Measurements from ENCODE around the gene BARX2. TPM values are rescaled to one million over a fixed set of nuclear protein-coding genes. Genes with fewer than 3 reads are reported as not detected.

The BARX2 gene
- polyA plus RNA-seq, 1 of the 3 experiments (the other 2 are of a cell fraction) = not detected

- TF ChIP-seq, protein P1, sequence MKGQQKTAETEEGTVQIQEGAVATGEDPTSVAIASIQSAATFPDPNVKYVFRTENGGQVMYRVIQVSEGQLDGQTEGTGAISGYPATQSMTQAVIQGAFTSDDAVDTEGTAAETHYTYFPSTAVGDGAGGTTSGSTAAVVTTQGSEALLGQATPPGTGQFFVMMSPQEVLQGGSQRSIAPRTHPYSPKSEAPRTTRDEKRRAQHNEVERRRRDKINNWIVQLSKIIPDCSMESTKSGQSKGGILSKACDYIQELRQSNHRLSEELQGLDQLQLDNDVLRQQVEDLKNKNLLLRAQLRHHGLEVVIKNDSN (IDR thresholded peaks at IDR 0.05; ENCODE audit: borderline replicate concordance, low read depth) = no peak
- TF ChIP-seq GATA2 (CRISPR knock-in tag; IDR thresholded peaks at IDR 0.05) = no peak
- no peak for TF ChIP-seq CHD2 (IDR thresholded peaks at IDR 0.05; ENCODE audit: low read length, partially characterized antibody)
Observed at GRCh38 chr11:129412494-129412893, 36.8 kb downstream of the BARX2 start (continued).

GRCh38 chr11:129414144-129414872 lies 38.7 kb downstream of the BARX2 start:
- POLR2A ChIA-PET = interaction anchor here (0.7 kb wide), 1 partner anchor 337 kb away, joined by 3 read pairs; no protein-coding TSS in a partner anchor
- Histone ChIP-seq H3K9ac (no peak overlapping the region), H3K27me3 (ENCODE audit: insufficient read depth) (no peaks in the 10 kb centered on the region; the same call in 1 of the 2 replicates), H3K9me2 (no peaks in the 10 kb centered on the region), H3K4me1 (ENCODE audit: control insufficient read depth in 1 of 2, insufficient read depth in 2 of 2, low read depth in 1 of 2, low read length in 1 of 2) (no peaks in the 10 kb centered on the region), H3K9me3 (no peaks in the 10 kb centered on the region), H3K27ac (ENCODE audit: low read depth in 2 of 2, low read length in 1 of 2) (no peak overlapping the region), H4K20me1 (ENCODE audit: insufficient read depth) (no peaks in the 10 kb centered on the region), H3F3A (replicated peaks; ENCODE audit: insufficient read depth) (no peaks in the 10 kb centered on the region), H3K4me2 (no peak overlapping the region), H3K36me3 (replicated peaks in 1 of 2; ENCODE audit: control insufficient read depth in 1 of 2, insufficient read depth in 2 of 2, low read length in 1 of 2) (no peaks in the 10 kb centered on the region), H2AFZ (ENCODE audit: low read depth) (no peak overlapping the region), H3K79me2 (ENCODE audit: insufficient read depth) (no peaks in the 10 kb centered on the region), H3K4me3 (ENCODE audit: low read depth in 2 of 2, low read length in 1 of 2) (no peak overlapping the region)
- DNase-seq = no peak
- CTCF ChIA-PET = interaction anchor here (0.9 kb wide), 1 partner anchor 26 kb away, joined by 3 read pairs; no protein-coding TSS in a partner anchor
- 42% methylated on average over 5 of the region's 5 CpGs for WGBS (ENCODE audit: low lambda C conversion rate)
- TF ChIP-seq CTCF (IDR thresholded peaks at IDR 0.05) = no peak
- TF ChIP-seq NFIC (IDR thresholded peaks at IDR 0.05; ENCODE audit: borderline replicate concordance) = no peak
- no peak for TF ChIP-seq MEF2A (IDR thresholded peaks at IDR 0.05; ENCODE audit: borderline replicate concordance, low read depth)
- TF ChIP-seq JUND (IDR thresholded peaks at IDR 0.05) = no peak
- TF ChIP-seq RCOR1 (IDR thresholded peaks at IDR 0.05; ENCODE audit: low read length) = no peak

DNA sequence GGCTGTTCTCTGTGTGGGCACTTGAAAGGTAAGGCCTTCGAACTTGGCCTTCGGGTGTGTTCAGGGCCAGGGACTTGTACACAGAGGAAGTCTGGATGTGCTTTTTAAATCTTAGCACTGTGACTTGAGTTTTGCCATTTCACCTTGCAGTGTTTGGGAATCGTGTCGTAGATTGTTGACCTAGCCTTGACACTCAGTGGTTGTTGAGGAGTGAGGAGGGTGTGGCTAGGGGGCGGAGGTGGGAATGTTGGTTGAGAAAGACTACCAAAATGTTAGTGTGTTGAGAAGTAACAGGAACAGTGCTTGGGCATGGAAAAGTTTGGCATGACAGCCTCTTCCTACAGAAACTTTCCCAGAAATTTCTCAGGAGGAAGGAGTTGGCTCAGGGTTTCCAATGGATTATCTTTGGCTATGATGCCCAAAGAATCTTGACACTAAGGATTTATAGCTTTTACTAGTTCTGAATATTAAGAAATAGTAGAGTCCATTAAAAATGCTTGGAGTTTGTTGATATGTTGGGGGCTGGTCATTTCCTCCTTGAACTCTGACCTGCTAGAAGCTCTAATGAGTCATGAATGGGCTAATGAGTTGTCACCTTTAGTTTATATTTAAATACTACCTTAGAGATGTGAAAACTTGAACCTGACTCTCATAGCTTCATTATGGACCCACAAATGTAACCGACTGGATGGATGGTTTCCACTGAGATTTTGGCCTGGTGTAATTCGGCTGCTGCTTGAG lies 40.6 kb downstream of the BARX2 start:
- Histone ChIP-seq H3K4me1 (ENCODE audit: control insufficient read depth in 1 of 2, insufficient read depth in 2 of 2, low read depth in 1 of 2, low read length in 1 of 2) (no peaks in the 10 kb centered on the region), H3K4me3 (ENCODE audit: low read depth in 2 of 2, low read length in 1 of 2) (no peak overlapping the region), H3K4me2 (no peak overlapping the region), H2AFZ (ENCODE audit: low read depth) (no peak overlapping the region), H3K79me2 (ENCODE audit: insufficient read depth) (no peaks in the 10 kb centered on the region), H3K36me3 (replicated peaks in 1 of 2; ENCODE audit: control insufficient read depth in 1 of 2, insufficient read depth in 2 of 2, low read length in 1 of 2) (no peaks in the 10 kb centered on the region), H3K27ac (ENCODE audit: low read depth in 2 of 2, low read length in 1 of 2) (no peak overlapping the region), H4K20me1 (ENCODE audit: insufficient read depth) (no peaks in the 10 kb centered on the region), H3K9me3 (no peaks in the 10 kb centered on the region), H3K9ac (no peak overlapping the region), H3K9me2 (no peaks in the 10 kb centered on the region), H3F3A (replicated peaks; ENCODE audit: insufficient read depth) (no peaks in the 10 kb centered on the region), H3K27me3 (ENCODE audit: insufficient read depth) (no peaks in the 10 kb centered on the region; the same call in 1 of the 2 replicates)
- POLR2A ChIA-PET = no interaction called here
- CTCF ChIA-PET = interaction anchor here (1.2 kb wide), 1 partner anchor 334 kb away, joined by 3 read pairs; no protein-coding TSS in a partner anchor
- no peak for DNase-seq
- 64% methylated on average over 7 of the region's 7 CpGs for WGBS (ENCODE audit: low lambda C conversion rate)
- no peak for TF ChIP-seq EZH2phosphoT487 (IDR thresholded peaks at IDR 0.05; ENCODE audit: borderline replicate concordance, low read depth)
- TF ChIP-seq JUND (IDR thresholded peaks at IDR 0.05) = no peak
- no peak for TF ChIP-seq SIN3A (IDR thresholded peaks at IDR 0.05; ENCODE audit: borderline replicate concordance, low read depth, low read length)
- no peak for TF ChIP-seq RFX5 (IDR thresholded peaks at IDR 0.05; ENCODE audit: low read length)
- TF ChIP-seq, protein P1 (IDR thresholded peaks at IDR 0.05; ENCODE audit: borderline replicate concordance, low read depth) = no peak
- no peak for TF ChIP-seq FOXM1 (IDR thresholded peaks at IDR 0.05; ENCODE audit: low read depth)
- TF ChIP-seq CTCF (IDR thresholded peaks at IDR 0.05) = no peak
- TF ChIP-seq SMC3 (IDR thresholded peaks at IDR 0.05; ENCODE audit: low read depth, low read length) = no peak
- TF ChIP-seq CHD2 (IDR thresholded peaks at IDR 0.05; ENCODE audit: low read length, partially characterized antibody) = no peak
- TF ChIP-seq MXI1 (IDR thresholded peaks at IDR 0.05; ENCODE audit: low read depth, low read length) = no peak
- no peak for TF ChIP-seq GATA2 (CRISPR knock-in tag; IDR thresholded peaks at IDR 0.05)
- TF ChIP-seq USF2 (IDR thresholded peaks at IDR 0.05; ENCODE audit: borderline replicate concordance, low read depth, low read length) = no peak
